HG03060 (cell line): Measurements from ENCODE around the gene NOS3.

Experiments
- ATAC-seq: cut with Tn5 transposase; IDR thresholded peaks from one replicate; pipeline ENCODE4 v1.9.1; 2021; ENCODE audit warnings: low read depth, moderate number of reproducible peaks; ENCODE audit not compliant: unreplicated experiment

The NOS3 gene

DNA sequence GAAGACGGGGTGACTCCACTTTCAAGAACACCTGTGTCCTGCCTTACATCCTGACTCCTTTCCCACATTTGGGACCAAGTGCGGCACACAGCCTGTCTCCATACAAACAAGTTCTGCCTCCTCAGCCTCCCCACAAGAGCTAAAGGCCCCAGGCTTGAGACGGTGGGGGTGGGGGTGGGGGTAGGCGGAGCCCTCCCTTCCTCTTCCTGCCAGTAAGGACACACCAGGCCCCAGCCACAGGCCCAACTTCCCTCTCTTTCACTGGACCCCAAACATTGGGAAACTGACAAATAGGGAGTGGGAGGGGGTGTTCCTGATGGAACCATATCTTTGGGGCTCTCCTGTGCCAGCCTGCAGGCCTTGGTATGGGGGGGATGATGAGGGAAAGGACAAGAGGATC lies 62.3 kb downstream of the NOS3 start:
- ATAC-seq = no peak

DNA sequence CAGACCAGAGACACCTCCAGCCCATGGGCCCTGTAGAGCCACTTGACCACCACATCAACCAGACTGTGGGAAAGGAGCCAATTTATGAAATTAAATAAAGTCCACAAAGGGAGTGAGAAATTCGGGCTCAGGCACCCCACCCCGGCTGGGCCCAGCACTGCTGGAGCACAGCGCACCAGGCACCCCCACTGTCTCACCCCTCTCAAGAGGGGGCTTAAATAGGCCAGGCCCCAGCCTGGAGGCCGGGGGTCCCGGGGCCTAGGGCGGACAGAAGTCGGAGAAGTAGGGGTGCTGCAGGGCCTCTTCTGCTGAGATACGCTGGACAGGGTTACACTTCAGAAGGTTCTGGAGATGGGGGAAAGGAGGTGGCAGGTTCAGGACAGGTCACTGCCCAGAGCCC lies 62.9 kb downstream of the NOS3 start:
- no peak for ATAC-seq

DNA sequence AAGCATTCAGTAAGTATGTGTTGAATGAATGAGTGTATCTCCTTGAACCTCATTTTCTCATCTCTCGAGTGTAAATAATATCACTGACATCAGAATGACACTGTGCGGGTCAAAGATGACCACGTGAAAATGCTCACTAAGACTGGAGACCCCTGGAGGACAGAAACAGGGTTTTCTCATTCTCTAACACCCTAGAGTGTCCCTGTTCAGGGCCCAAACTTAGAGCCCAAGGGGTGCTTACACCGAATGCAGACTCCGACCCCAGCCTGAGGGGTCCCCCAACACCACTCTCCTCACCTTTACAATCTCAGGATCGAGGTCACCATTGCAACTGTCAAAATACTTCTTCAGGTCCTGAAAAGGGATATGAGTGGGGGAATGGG lies 65.5 kb downstream of the NOS3 start:
- ATAC-seq = no peak

DNA sequence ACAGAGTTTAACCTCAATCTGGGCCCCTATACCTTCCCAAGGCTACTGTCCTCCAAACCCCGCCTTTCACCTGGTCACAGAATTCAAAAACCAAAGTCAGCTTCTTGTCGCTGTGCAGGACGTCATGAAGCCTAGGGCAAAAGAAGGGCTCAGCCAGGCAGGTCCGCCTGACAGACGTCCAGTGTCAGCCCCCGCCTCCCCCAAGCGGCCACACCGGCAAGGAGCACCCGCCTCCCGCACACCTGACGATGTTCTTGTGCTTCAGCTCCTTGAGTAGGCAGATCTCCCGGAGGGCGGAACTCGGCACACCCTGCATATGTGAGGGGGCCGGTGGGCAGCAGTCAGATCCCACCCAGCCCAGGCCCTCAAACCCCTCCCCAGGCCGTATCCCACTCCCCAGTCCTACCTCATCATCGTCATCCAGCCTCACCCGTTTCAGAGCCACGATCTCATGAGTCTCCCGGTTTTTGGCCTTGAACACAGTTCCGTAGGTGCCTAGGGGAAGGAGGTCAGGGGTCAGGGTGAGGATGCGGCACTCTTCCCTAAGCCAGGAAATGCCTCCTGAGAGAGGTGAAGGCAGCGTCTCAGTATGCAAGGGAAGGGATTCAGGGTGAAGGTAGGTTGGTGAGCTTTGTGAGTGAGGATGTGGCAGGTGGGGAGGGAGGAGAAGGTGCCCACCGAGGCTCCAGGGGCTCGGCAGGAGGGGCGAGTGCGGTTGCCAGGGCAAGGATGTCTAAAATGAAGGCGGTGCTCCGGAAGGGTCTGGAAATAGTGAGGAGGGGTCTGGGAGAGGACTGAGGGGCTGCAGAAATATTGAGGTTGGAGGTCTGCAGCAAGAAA lies 66.1 kb downstream of the NOS3 start:
- ATAC-seq = no peak

DNA sequence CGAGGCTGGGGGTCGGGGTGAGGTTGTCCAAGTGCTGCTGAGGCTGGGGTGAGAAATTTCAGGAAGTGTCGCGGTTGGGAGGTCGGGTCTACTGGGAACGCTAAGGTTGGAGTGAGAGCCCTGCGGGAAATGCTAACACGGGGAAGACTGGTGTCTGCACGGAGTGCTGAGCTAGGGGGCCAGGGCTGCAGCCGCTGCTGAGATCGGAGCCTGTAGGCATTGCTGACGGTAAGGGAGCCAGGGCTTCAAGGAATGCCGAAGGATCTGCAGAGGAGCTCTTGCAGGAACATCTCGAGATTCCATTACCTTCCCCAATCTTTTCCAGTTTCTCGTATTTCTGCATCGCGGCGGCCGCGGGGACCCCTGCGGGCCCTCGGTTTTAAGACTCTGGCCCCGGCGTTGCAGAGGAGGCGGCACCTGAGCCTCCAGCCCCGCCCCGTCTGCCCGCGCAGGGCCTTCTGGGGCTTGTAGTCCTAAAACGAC lies 66.7 kb downstream of the NOS3 start, which contains the start of gene CDK5:
TSS of gene CDK5 (minus strand) at position 392 of the 483 bp plus-strand sequence. CDS start at position 343, 49 bp downstream.
- ATAC-seq = peak; percentile 17

DNA sequence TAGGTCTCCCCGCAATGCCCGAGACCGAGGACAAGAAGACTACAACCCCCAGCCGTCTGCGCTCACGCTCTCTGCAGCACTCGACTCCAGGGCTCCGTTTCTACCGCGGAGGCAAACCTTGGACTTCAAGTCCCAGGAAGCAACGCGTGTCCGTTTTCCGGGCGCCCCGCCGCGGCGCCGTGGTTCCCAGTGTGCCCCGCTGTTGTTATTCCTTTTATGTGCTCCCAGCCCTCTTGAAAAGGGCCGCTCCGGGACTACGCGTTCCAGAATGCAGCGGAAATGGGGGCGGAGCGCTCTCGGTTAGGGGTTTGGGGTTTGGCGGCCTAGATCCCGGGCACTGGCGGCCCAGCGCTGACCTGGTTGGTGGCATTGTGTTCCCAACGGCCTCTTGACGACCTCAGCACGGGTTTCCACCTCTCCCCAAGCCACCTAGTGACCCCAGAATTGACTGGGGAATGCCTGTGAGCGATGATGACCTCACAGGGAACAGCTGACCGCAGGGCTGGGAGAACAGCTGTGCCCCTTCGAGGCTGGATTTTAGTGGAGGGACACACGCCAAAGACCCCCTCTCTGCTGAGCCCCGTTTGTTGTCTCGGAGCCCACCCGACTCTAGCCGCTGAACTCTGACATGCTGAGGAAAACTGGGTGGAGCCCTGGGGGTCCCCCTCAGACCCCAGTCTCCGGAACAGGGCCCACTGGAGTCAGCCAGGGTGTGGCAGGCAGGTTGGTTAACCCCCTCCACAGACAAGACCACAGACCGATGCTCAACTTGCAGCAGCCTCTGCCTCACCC lies 67.4 kb downstream of the NOS3 start:
- peak; percentile 77 for ATAC-seq

DNA sequence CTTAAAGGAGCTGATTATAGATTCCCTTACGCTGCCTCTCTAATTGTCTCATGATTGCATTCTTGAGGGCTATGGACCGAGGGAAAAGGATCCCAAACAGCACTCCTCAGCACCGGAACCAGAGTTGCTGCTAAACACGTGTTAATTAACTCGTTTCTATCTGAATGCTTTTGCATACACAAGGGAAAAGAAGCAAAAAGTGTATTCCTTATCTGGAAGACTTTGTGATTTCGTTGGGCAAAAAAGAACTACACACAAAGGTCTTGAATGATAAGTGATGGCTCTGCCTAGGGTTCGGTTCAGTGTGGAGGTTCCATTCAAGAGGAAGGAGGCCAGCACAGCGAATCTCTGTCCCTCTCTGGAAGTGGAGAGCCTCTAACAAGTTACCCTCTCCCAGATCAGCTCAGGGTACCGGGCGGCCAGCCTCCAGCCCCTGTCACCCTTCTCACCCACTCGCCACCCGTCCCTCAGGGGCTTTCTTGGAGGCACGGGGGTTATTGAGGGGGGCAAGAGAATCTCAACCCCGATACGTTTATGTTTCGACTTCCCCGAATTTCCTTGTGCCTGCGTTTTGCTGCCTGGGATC lies 68.1 kb downstream of the NOS3 start:
- ATAC-seq = no peak

DNA sequence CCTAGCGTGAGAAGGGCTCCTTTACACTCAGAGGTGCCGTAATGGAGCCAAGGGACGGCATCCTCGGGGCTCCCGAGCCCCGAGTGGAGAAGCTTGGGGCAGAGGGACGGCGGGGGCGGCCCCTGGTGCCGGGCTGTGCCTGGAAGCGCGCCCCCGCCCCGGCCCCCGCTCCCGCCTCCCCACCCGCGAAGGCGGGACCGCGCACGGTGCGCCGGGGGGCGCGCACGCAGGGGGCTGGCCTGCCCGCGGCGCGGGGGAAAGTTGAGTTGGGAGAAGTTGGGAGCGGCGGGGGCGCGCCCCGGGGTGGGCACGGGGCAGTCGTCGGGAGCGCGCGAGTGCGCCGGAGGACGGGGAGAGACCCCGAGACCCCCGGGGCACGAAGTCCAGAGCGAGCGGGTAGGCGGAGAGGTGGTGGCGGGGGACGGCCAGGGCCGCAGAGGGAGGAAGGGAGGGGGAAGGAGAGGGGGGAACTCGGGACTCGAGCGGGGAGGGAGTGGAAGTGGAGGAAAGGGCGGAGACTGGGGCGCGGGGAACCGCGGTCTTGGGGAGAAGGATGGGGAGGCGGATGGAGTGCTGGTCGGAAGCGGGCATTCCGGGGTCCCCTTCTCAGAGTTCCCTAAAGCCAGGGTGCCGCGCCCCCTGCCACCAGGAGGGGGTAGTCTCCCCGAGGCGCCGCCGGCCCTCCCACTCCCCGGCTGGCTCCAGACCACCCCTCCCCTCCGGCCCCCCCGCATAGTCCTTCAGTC lies 68.7 kb downstream of the NOS3 start, which contains the start of gene SLC4A2:
TSS of gene SLC4A2 (plus strand) at position 223 of the 746 bp plus-strand sequence. CDS start 2,399 bp downstream, outside the sequence.
- no peak for ATAC-seq

DNA sequence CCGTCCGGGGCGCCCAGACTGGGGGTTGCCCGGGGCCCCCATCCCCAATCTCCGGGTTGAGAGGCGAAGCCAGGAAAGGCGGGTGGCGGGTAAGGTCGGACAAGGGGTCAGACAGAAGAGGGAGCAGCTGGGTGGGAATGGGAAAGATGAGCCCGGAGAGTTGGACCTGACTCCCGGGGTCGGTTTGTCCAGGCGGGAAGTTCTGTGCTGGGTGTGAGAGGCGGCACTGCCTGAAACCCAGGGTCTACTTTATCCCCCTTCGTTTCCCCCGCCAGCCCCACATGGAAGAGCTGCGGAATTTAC lies 69.2 kb downstream of the NOS3 start:
- no peak for ATAC-seq

DNA sequence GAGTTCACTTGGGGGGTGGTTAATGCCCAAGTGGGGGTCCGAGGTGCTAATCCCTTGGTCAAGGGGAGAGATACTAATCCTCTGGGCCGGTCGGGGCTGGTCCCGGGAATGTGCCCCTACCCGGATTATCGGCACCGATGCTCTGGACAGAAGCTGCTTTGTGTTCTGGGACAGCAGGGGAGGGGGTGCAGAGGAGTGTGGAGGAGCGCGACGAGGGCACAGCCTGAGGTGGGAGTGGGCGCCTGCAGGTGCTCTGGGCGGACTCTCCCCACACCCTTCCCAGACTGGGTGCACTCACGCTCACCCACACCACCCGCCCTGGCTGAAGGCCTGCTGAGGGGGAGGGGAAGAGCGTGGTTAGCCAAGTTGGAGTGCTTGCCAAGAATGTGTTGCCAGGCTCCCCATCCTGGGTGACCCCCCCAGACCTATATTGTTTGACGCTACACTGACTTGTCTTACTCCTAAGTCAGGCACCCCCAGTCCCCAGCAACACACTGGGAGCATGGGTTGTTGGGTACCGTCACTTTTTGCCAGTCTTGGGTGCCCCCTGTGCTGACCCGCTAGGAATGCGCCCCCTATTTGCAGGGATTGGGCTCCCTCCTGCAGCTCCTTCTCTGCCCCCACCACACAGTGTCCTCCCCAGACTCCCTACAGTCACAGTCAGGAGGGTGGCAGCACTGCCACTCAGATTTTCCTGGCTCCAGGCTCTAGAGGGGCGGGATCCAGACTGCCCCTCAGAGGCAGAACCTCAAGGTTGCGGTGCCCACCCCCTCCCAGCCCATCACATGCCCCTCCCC lies 69.8 kb downstream of the NOS3 start:
- ATAC-seq = no peak

DNA sequence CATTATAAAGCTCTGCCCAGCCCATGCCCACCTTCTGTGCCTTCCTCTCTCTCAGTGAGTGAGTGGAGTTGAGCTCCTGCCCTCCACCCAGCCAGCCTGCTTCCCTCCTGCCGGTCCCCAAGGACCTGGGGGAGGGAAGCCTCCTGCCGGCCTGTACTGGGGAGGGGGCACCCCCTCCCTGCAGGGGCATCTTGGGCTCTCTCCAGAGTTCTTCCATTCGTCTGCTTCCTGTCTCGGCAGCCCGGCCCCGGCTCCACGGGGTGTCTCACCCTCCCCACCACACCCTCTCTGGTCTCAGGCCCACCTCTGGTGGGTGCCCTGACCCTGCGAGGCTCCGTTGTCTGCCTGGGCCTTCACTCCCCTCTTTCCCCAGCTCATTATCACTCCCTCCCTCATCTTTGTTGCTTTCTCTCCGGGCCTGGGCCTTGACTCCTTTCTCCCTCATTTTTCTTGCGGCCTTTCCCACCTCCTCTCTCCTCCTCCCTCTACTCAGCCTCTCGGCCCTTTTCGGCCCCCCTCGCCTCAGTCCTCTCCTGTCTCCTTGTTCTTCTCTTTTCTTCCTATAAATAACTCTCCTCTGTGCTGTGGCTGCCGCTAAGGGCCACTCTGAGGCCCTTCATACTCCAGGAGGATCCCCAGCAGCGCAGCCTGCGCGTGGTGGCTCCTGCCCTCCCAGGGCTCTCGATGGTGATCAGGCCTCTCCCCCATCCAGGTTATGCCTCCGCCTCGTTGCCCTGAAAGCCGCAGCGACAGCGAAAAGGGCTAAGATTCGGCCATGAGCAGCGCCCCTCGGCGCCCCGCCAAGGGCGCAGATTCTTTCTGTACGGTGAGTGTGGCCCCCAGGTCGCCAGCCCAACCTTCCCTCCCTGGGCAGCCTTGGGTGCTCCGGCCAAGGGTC lies 70.6 kb downstream of the NOS3 start:
- no peak for ATAC-seq

DNA sequence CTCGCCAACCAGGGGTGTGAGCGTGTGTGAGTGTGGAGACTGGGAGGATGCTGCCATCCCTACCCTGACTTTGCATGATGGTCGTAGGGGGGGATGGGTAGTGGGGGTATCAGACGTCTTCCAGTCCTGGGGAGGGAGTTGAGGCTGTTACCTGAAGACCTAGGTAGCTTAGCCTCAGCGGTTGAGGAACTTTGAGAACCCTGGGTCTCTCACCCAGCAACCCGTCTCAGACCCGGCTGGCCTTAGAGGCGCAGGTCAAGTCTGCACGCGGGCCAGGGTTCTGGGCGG lies 71.2 kb downstream of the NOS3 start:
- ATAC-seq = no peak

DNA sequence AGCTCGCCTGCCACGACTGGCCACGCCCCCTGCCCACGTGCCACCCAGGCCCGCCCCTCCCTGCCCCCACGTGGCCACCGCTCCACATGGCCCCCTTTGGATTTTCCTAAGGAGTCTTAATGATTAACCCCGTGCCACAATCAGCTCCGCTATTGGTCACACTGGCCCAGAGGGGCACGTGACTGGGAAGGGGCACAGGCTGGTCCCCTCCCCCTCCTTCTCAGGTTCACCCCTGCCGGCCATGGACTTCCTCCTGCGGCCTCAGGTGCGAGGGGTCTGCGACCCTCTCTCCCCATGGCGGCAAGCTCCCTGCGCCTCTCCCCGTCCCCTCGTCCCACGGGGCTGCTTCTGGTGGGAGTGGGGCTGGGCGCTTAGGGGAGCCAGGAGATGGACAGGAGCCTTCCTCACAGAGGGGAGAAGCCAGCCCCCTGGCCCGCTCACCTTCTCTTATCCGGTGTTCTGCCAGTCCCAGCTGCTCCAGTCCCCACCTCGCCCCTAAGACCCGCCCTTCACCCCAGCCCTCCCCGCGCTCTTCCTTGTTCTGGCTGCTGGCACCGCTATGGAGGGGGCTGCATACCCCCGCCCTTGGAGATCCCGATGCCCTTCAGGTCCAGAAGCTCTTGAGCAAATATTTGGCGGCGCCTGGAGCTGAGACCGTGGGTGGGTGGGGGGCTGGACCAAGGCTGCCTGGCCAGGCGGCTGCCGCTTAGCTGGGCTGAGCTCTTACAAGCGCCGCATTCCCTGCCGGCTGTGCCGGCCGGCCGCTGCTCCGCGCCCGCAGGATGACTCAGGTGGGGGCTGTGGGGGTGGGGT lies 71.8 kb downstream of the NOS3 start:
- ATAC-seq = no peak

DNA sequence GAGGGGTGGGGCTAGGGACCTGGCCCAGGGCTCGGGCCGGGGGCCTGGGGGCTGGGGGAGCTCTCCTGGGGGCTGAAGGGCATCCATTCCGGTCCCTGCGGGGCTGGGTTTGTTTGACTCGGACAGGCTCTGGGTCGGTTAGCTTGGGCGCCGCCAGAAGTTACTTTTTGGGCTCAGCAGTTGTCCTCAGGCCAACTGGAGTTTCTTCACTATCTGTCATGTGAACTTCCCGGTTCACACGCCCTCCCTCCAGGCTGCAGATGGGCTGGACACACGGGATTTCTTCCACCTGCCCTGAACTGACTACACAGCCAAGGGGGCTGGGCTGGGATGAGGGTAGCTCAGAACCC lies 72.4 kb downstream of the NOS3 start:
- no peak for ATAC-seq
